GM11168 (cell line): ENCODE results near the gene DISP3.

ENCODE experiments used
- in situ Hi-C: fragments of 300-500 bp; cut with MboI; formaldehyde crosslinking; loops from one replicate; pipeline ENCODE4 v1.12.0; 2022; ENCODE audit warnings: low sequenced_read_pairs; ENCODE audit not compliant: unreplicated experiment

Gene DISP3

DNA sequence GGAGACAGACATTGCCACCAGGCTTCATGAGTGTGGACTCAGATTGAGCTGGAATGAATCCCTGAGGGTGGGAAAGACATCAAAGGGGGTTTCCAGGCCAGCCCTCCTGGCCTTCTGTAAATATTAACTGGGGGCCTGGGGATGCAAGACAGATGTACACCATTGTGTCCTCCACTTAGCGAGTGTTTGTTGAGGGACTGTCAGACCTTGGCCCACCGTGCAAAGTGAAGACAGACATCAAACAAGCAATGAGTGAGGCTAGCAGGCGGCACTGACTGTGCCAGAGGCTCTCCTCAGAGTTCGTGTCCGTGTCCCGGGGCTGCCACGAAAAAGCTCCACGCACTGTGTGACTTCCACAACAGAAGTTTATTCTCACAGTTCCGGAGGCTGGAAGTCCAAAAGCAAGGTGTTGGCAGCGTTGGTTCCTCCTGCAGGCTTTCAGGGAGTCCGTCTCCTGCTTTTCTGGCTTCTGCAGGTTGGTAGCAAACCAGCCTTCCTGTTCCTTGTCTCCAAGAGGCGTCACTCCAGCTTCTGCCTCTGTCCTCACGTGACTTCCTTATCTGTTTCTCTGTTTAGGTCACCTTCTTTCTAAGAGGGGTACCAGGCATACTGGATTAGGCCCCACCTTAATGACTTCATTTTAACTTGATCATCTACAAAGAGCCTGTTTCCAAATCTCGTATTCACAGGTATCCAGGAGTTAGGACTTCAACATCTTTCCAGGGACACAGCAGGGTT is 59.1 kb downstream of the DISP3 start:
- in situ Hi-C loops: no loop called here

DNA sequence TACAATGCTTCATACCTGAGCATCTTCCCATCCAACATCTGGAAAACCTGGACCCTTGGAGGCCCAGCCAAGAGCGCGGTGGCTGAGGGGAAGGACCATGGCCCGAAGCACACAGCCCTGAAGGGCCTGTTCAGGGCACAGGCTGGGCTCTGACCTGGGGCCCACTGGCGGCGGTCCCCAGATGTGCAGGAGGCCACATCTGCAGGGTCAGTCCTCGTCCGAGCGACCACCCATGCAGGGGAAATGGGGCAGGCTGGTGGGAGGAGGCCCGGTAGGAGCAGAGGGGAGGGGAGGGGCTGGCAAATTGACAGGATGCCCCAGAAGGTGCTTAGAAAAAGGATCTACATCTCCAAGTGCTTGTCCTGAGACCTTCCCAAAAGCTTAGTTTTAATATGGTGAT is 59.9 kb downstream of the DISP3 start:
- in situ Hi-C loops: no loop called here

DNA sequence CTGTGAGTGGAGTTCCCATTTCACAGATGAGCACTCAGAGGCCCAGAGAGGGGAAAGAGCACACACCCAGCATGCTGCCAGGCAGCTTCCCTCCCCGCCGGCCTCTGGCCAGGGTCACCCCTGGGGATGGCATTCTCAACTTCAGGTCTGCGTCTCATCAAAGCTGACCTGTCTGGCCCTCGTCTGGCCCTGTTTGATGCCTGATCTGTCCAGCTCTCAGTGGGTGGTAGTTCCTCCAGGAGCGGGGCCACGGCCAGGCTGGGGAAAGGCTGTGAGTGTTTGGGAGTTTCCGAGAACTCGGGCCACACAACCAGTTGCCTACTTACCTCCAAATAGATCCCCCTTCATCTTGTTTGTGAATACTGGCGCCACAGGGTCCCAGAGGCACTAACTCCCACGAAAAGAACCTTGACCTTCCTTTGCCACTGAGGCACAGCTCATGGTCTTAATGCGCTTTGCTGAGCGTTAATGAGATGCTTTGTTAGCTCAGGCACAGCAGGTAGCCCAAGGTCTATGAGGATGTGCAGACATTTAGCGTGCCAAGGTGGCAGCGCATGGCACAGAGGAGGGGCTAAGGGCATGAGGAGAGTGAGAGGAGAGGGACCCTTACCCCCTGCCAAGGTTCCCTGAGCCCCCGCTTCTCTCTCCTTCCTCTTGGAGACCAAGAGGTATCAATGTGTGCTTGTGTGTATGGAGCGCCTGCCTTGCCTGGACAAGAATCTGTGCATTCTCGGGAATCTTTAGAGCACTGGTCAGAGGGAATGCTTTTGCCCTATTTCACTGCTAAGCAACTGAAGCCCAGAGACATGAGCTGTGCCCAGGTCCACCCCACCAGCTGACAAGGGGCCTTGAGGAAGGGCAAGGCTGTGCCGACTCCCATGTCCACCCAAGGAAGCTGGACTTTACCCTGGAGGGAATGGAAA is 61.2 kb downstream of the DISP3 start:
- in situ Hi-C loops: no loop called here

DNA sequence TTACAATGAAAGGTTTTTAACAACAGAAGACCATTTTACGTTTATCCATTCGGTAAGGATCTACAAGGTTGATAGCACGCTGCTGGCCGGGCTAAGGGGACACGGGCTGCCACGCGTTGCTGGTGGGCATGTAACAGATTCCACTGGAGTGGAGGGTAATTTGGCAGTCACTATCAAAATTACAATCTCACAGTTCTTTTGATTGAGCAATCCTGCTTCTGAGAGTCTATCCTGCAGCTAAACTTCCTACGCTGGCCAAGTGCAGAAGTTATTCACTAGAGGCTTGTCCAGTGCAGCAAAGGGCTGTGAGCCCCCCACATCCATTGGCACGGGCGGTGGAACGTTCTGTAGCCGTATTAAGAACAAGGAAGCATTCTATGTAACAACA is 61.8 kb downstream of the DISP3 start:
- in situ Hi-C loops: no loop called here

DNA sequence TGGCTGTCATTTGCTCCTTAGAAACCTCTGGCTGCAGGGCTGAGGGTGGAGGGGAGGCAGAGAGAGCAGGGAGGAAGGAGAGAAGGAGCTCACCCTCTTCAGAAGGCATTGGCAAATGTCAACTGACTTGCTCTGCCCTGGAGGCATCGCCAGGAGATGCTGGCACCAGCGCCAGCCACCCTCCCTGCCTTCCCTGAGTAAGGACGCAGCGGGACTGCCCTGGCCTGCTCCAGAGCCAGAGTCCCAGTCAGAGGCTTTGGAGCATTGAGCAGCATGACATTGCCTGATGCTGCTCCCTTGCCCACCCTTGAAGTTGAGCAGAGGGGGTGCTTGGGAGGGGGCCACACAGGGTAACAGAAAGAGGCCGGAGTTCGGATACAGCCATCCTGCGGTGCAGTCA is 62.3 kb downstream of the DISP3 start:
- in situ Hi-C loops: no loop called here

DNA sequence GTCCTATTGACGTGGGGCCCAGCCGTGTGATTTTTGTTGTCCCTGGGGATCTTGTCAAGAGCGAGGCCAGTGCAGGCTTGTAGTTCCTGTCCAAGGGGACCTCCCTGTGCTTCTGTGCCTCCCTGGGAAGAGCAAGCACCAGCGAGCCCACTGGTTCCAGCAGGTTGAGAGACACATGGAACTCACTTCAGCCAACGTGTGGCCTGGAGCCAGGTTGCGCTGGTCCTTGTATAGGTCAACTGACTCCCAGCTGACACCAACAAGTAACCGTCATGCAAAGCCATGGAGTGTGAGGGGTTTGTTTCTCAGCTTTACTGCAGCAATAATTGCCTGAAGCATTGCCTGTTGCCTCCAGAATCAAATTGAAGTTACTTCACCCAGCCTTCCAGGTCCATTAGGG is 63.0 kb downstream of the DISP3 start:
- in situ Hi-C loops: no loop called here

DNA sequence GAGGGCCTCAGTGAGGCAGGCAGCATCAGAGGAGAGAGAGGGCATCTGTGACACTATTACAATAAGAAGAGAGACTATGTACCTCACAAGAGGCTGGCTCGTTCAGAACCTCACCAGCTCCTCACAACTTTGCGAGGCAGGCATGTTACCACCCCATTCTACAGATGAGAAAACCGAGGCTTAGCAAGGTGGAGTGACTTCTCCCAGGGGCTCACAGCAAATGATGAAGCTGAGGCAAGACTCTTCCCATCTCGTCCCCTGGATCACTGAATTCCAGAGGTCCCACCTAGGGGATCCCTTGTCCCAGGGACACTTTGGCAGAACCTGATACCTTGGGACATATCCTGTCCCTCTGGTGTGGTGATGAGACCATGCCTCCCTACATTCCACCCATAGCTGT is 64.4 kb downstream of the DISP3 start:
- in situ Hi-C loops: no loop called here

DNA sequence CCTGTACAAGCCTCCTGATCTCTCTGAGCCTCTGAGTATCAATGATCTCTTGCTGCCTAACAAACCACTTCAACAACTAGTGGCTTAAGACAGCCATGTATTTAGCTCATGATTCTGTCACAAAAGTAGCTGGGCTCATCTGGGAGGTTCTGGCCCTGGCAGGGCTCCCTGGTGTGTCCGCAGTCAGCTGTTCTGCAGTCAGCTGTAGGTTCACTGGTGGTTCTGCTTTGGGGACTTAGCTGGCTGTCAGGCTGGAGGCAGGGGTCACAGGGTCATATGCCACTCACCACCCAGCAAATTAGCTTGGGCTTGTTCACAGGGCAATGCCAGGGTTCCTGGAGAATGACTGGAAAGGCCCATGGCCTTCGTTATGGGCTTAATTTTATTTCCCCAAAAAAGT is 64.8 kb downstream of the DISP3 start:
- in situ Hi-C loops: no loop called here

DNA sequence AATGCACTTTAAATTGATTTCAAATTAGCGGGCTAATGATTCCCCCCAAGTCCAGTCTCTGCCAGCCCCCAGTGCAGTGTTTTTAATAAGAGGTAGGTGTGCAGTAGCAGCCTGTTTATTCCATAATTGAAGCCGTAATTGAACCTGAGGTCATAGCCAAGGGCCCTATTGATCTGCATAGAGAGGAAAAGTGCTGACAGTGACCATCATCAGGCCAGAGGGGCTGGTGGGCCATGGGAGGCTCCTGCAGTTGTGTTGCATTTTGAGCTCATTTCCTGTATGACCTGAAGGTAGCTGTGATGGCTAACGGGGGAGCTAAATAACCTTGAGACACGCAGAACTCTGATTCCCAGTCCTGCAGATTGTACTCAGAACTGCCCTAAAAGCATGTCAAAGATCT is 67.5 kb downstream of the DISP3 start:
- in situ Hi-C loops: no loop called here

DNA sequence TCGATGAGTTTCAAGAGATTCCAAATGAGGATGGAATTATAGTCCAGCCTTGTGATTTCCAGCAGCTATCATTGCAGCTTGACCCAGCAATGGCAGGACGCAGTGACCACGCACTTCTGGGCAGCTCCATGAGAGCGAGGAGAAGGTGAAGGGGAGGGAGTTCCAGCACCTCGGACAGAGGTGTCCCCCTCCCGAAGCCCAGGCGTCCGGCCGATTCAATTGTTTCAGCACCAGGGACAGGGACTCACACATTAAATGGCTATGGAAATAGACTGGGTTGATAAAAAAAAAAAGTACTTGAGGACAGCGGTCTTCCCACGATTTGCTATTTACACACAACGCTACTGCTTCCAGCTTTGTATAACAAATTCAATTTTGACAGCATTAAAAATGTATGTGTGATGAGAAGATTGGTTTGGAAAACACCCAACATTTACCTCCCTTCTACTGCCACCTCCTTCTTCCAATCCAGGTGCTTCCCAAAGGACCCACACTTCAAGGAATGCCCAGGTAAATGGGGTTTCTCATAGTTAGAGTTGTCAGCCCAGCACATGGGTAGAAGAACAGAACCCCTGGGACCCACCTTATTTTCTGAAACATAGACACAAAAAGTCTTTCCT is 71.8 kb downstream of the DISP3 start:
- in situ Hi-C loops: no loop called here

DNA sequence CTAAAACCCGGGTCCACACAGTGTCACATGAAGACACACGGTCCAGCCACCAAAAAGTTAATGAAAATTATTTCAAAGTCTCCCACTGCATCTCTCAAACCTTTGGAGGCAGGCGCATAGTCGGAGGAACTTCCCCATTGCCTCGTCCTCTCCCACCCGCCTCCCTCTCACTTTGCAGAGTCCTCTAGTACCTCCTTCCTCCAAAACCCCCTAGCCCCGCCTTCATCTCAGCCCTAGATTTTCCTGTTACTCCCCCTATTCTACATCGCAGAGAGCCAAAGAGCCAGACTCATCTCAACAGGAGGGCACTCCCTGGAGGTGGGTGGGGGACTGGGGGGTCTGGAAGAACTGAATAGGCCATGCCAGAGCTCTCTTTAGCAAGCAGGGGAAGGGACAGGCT is 79.3 kb downstream of the DISP3 start:
- in situ Hi-C loops: no loop called here

DNA sequence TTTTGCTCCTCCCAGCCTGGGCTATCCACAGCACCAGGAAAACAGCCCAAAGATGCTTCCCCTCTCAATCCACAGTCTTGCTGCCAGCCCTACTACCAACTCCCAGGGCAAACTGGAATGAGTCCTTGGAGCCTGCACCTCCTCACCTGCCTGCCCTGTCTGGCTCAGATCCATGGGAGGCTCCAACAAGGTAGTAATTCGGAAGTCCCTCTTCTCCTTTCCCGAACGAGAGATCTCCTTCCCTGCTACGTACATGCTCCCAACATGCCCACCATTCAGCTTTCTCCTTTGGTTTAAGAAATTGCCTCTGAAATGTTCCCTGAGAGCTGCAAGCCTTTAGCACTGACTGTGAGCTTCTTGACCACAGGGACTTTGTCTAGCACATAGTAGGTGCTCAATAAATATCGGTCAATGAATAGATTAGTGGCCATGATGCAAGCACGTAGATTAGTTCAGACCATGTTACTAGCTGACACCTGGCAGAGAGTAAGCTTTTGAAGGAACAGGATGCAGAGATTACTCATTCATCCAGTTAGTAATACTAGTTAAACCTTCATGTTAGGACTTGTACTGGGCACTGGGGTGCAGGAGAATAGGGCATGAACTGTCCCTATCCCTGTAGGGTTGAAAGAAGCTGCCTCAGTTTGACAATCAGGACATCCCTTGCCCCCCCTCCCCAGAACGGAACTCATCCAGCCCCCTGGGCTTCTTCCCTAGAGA is 80.1 kb downstream of the DISP3 start:
- in situ Hi-C loops: no loop called here

DNA sequence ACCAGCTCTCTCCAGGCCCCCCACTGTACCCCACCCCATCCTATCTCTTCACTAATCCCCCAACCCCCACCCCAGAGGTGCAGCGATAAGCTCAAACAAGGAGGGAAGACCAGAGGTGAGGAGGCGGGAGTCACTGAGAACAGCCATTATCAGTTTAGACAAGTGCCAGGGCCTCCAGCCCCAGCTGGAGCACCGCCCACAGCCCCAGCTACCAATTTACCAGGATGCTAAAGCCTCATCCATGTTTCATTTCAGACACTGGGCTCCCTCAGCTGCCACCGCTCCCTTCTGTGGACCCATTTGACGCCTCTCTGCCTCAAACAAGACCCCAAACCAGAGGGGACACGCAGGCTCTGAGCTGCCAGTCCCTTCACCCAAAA is 80.6 kb downstream of the DISP3 start:
- in situ Hi-C loops: no loop called here

DNA sequence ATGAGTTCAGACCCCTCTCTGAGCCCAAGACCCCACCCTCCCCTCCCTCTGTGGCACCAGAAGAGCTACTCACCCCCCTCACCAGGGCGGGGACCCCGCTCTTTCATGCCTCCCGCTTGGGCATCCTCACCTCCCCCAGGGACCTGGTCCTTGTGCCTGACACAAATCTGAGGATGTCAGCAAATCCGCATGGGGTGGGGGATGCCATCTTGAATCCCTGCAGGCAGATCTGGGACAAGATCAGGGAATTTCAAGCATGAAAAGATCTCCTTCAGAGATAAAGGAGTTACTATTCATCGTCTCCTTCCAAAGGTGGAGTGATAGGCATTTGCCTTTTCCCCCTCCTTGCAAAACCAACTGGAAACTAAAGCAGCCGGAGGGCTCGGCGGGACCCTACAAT is 81.1 kb downstream of the DISP3 start:
- in situ Hi-C loops: no loop called here

DNA sequence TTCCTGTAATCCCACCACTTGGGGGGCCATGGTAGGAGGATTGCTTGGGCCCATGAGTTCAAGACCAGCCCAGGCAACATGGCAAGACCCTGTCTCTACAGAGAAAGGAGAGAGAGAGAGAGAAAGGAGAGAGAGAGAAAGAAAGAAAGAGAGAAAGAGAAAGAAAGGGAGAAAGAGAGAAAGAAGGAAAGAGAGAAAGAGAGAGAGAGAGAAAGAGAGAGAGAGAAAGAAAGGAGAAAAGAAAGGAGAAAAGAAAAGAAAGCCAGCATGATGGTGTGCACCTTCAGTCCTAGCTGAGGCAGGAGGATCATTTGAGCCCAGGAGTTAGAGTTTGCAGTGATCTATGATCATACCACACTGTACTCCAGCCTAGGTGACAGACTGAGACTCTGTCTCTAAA is 82.8 kb downstream of the DISP3 start:
- in situ Hi-C loops: no loop called here

DNA sequence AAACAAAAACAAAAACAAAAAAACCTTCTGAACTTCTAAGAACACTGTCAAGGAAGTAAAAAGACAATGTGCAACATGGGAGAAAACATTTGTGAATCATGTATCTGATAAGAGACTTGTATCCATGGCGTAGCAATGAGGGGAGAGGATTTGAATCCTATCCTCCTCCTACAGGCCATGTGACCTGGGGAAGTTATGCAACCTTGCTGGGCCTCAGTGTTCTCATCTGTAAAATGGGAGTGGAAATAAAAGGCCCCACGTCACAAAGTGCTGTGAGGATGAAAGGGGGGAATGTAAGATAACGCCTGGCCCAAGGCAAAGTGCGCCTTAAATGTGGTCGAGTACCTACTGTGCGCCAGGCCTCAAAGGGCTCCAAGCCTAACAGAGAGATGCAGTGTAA is 83.7 kb downstream of the DISP3 start:
- in situ Hi-C loops: no loop called here

DNA sequence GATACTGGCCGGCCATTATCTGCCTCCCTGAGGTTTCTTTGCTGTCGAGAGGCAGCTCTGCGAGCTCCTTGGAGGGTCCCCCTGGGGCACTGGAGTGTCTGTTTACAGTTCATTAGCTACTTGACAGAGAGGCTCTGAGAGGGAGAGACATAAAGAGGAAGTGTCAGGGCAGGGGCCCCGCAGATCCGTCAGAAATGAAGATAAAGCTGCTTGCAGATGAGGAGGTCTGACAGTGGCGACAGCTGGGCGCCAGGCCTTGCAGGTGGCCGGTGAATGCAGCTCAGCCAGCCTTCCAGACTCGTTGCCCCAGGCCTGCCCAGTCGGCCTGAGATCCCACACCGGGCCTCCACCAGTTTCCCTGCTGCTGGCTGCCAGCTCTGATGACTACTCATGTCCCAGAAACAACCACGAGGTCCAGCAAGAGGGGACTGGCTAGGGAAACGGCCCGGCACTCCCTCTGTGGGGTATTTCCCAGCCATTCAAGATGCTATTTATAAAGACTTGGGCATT is 84.7 kb downstream of the DISP3 start:
- in situ Hi-C loops: no loop called here

DNA sequence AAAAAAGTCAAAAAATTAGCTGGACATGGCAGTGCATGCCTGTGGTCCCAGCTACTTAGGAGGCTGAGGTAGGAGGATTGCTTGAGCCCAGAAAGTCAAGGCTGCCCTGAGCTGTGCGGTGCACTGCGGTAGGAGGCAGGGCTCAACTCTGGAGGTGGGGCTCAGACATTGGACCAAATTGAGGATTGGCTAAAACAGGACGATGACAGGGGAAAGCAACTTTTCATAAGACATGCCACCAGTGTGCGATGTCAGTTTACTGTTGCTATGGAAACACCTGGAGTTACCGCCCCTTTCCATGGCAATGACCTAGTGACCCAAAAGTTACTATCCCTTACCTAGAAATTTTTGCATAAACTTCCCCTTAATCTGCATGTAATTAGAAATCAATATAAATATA is 85.3 kb downstream of the DISP3 start:
- in situ Hi-C loops: no loop called here

DNA sequence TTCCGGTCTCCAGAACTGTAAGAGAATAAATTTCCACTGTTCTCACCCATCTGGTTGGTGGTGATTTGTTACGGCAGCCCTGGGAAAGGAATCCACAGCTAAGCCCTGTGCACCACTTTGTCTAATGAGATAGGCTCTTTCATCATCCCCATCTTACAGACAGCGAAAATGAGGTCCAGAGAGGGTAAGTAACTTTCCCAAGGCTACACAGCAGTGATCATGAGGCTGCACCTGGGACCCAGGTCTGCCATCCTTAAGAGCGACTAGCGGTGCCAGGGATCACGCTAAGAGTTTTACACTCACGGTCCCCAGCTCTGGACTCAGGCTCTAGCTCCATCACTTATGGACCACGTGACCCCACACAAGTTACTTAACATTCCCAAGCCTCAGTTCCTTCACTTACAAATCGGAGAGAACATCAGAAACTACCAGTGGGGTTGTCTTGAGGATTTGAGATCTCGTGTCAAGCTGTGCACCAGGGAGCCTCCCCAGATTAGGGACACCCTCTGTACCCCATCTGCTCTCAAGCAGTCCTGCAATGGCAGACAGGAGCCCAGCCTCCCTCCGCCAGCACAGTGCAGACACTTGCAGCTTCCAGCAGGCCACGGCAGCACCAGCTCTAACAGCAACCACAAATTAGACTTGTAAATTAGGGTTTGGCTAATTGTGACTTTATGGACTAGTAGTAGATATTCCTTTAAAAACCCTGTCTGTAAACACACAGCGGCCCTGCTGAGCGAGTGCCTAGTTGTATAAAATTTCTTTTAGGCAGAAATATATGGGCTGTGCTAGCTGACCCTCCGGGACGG is 87.3 kb downstream of the DISP3 start:
- in situ Hi-C loops: no loop called here
